DND-41 (cell line): ENCODE measurements around the gene ADRA2B.

Source experiments
- EZH2 ChIP-seq: IDR thresholded peaks from 3 replicates; pipeline ENCODE4 v1.6.1; 2012; ENCODE audit warnings: borderline replicate concordance, low read depth, mild to moderate bottlenecking, moderate library complexity, low read length, inconsistent platforms; ENCODE audit not compliant: severe bottlenecking
- TF ChIP-seq, protein P1 (sequence below): IDR thresholded peaks from 2 replicates; pipeline ENCODE4 v1.5.1; 2012; ENCODE audit warnings: borderline replicate concordance, low read length, moderate library complexity, mild to moderate bottlenecking; ENCODE audit not compliant: poor library complexity, severe bottlenecking; ENCODE audit errors: extremely low read depth

DNA sequence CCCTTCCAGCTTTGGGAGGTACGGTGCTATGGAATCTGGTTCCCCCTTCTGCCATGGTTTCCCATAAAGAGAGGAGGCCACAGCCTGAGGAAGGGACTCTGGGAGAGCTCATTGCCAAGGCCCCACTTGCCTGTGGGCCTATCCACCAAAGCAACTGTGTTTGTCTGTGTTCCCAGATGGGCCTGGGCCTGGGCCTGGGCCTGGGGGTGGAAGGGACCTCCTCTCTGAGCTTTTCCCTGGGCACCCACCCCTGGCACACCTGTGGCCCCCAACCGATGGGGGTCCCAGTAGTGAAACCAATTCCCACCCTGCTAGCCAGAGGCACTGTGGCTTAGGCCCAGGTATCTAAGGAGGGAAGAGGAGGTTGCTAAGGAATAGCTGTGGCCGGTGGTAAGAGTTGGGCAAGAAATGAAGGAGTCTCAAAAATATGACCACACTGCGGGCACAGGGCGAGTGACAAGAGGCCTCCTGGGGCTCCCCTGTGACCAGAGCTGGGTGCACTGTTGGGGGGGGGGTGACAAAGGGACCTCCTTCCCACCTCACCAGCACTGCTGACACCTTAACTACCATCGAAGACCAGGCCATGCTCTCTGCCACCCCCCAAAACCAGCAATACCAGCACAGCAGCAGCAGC lies 33.8 kb upstream of the ADRA2B start:
- TF ChIP-seq EZH2: no peak
- TF ChIP-seq, protein P1, sequence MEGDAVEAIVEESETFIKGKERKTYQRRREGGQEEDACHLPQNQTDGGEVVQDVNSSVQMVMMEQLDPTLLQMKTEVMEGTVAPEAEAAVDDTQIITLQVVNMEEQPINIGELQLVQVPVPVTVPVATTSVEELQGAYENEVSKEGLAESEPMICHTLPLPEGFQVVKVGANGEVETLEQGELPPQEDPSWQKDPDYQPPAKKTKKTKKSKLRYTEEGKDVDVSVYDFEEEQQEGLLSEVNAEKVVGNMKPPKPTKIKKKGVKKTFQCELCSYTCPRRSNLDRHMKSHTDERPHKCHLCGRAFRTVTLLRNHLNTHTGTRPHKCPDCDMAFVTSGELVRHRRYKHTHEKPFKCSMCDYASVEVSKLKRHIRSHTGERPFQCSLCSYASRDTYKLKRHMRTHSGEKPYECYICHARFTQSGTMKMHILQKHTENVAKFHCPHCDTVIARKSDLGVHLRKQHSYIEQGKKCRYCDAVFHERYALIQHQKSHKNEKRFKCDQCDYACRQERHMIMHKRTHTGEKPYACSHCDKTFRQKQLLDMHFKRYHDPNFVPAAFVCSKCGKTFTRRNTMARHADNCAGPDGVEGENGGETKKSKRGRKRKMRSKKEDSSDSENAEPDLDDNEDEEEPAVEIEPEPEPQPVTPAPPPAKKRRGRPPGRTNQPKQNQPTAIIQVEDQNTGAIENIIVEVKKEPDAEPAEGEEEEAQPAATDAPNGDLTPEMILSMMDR: no peak
